NCI-H1694 (cell line): ENCODE results near the gene STX7.

ENCODE experiments used
- DNase-seq: peaks from one replicate; lab custom pipeline; 2025; lab: John Stamatoyannopoulos, UW

Gene STX7

DNA sequence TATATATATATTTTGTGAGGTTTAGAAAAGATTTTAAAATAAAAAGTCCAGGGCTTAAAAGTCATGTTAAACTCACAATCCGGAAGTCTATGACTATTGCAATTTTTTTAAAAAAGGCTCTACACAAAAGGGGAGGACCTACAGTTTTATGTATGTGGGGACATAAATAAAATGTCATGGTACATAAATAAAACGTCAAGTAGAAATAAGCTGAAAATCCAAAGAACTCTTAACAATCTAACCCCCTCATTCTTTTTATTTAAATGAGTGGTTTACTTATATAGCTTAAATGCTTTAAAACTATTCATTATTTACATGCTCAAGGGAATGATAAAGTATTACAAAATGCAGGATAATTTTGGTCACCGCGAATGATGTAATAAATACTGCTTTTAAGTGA, 36.2 kb downstream of the STX7 start:
- DNase-seq: no peak

DNA sequence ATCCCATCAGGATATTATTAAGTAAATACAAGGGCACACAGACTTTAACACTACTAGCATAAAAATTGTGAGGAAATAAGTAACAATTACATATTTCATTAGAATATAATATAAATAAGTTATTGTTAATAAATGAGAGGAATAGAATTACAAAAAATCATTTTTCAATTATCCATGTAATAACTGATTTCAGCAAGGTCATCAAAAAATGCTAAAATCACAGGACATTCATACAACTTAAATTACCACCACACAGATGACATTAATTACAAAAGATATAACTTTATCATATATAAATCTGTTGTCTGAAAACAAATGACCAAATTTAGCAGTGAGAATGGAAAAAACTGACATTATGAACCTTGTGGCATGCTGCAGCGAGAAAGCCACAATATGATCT, 37.0 kb downstream of the STX7 start:
- DNase-seq: no peak

DNA sequence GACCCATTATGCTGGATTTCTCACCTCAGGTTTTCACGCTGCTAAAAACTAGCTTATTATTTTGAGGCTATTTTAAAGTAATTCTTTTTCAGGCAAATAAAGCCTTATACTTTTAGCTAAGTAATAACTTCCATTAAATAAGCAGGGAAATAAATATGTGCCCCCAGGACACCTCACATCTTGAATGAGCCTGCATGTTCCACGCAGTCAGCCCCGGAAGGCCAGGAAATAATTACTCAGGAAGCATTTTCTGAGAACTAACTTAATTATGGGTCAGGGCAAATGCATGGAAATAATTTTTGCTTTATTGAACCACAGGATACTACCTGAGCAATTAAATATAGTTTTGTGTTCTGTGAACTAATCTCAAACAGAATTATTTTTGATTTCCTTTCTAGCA, 41.1 kb downstream of the STX7 start:
- no peak for DNase-seq

DNA sequence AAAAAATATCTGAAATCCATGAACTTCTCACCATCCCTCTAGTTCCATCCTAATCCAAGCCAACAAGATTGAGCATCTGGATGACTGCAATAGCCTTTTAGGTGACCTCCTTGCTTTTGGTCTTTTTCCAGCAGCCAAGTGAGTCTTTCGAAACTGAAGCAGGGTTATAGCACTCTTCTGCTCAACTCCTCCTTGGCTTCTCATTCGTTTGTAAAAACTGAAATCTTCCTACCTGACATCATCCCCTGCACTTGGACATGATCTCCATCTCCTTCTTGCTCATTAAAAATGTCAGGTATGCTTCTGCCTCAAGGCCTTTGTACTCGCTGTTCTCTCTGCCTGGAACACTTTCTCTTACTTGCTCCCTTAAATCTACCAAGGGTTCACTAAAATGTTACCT, 46.0 kb downstream of the STX7 start:
- DNase-seq: no peak

DNA sequence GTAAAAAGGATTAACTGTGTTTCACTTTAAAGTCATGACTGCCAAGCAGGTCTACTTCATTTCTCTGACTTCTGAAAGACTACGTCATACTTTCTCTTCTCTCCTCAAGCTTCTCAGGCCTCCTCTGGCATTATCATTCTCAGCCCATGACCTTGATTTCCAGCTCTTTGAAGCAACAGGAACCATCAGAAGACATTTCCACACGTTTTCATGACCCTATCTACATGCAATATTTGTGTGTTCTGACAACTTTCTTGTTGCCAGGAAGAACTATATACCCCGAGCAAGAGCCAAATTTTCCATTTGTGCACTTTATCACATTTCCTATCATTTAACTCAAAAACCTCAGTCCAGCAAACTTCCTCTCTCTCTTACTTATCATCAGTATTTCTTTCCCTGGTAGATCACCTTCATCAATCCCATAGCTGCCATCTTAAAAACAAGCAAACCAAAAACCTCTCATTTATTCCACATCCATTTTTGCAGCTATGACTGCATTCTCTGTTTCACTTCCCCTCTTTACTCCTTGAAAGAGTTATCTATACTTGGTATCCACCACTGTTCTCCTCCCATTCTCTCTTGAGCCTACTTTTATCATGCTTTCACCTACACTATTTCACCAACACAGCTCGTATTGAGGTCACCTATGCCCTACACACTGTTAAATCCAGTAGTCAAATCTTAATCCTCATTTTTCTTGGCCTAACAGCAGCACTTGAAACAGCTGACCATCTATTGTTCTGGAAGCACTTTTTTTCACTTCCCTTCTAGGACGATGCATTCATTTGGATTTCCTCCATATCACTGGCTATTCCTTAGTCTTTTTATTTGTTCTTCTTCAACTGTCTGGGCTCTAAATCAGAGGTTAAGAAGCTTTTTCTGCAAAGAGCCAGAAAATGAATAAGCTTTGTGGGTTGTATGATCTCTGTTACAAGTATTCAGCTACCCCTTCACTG, 47.1 kb downstream of the STX7 start:
- no peak for DNase-seq

DNA sequence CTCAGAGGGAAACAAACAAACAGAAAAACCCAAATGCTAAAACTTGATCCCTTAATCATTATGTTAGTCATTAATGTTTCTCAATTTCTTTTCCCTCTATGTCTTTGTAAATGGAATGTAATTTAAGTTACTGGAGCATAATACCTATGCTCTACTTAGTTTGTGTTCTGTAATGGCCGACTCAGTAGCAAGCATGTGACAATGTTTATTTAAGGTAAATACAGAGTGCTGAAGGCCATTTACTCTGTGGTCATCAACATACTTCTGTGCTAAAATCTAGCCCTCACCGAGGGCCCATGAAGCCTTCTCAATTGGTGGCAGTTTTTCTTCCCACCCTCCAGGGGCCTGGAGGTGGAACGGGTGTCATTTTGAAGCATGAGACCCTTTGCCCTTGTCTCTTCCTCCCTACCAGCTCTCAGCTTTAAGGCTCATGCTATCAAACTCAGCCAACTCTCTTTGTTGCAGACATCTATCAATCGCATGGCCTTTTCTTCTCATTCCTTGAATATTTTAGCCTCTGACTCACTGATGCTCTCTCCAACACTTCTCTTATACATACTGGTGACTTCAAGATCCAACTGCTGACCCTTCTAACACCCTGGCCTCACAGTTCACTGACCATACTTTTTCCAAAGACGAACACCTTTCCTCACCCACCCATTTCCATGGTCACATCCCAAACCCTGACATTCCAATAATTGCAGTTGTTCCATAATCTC, 48.2 kb downstream of the STX7 start:
- DNase-seq: no peak

DNA sequence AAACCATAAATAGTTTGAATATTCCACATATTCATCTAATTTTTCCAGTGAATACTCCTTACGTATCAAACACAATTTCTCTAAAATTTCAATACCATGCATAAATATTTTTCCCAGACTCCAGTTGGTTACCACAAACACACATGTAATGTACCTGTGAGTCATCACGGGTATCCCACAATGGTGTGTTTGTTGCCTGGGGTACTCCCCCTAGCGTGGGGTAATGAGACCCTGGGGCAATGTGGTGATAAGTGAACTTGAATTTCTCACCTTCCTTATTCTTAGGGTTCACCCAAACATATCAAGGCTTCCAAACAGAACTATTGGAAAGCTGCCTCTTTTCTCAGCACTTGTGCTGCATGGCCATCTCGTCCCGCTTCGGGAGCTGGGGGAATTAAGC, 51.0 kb downstream of the STX7 start:
- DNase-seq: no peak

DNA sequence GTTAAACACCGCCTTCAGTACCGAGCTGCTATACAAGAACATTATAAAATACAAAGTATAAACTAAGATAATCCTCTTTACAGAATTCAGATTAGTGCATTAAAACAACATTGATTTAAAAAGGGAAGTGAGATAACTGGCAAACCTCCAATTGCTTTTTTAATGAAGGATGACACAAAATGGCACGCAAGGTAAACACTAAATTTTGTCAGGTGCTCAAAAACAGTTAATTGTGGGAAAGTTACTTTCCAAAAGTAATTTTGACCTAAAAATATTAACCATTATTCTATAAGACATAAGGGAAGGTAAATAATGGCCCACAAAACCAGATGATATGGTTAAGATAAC, 53.3 kb downstream of the STX7 start:
- no peak for DNase-seq

DNA sequence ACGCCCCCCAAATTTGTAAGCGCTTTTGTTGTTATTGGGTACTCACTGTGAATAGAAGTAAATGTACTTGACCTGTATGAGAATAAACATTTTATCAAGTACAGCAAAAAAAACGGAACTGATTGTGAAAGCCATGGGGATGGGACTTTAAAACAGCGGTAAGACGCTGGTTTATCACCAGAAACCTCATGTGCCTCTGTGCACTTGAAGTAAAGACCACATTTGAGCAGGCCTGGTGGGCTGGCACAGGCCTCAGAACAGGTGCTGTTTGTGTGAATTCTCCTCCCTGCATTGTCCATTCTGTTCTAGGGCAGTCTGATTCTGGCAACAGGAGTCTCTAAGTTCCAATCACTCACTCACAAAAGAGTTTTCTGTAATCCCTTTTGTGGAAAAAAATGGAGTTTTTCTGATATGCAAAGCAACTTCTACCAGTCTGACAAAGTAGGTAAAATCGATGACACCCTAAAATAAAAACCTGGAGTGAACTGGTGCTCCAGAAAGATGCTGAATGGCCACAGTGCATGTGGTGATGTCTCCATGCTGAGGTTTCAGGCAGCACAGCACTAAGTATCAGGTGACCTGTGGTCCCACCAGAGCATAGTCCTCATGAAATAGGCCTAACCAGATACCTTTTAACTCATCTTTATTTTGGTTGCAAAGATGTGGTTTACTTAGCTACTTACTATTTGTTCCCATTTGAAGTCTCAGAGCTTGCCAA, 53.9 kb downstream of the STX7 start:
- DNase-seq: no peak

DNA sequence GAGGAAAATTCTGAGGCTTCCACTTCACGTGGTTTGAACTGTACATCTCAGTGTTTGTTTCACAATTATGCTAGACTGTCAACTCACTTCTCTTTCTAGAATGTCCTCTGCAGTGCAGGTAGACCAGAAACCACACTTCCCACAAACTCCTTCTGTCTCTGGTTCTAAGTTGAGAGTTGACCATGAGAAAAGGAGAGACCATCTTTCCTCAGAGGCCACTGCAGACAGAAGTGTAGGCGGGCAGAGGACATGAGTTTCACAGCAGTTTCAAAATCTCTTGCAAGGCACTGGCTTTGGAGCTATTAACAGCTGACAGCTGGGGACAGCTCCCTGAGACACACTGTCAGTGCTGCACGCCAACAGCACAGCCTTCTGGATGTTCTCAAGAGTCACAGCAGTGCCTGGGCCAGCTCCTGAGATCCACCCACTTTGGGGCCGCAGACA, 56.2 kb downstream of the STX7 start:
- no peak for DNase-seq

DNA sequence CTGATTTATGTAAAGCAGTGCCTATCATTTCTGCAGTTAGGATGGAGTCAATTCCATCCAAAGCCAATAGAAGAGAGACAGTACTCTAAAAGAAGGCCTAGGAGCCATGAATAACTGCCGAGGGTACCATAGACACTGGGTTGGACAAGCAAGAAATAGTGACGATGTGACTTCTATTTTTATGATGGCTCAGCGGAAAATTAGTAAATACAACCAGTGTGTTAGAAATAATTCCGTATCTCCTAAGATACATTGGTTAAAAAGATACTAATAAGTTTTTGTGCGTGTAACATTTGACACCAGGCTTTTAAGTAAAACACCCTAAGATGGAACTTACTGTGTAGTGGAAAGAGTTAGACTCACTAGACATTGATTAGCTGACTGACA, 66.1 kb downstream of the STX7 start:
- no peak for DNase-seq

DNA sequence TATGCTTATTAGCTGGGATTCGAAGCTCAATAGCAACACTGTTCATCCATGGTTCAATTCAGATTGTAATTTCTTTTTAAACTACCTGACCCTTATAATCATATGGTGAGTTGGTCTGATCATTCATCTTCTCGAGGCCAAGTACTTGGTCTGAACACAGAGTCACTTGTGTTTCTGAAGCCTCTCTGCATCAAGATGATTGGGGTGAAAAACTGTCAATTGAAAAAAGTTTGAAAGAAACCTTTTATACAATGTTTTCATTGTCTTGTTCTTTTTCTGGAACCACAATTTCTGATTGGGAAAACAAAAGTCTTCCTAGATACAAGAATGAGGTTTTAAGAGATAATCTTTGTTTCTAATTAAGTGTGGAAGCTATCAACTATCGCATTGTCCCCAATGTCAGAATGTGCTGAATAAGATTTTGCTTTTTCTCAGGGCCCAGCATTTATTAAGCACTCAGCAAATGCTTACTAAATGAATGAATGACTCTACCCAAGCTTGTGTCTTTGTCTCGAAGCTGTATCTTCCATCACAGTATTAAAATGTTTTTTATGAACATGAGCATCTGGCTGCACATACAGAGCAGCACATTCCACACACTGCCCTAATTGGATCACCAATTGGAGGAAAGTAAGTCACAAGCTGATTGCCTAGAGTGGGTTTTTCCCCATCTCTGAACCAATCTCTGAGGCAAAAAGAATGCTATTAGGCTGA, 66.6 kb downstream of the STX7 start:
- no peak for DNase-seq

DNA sequence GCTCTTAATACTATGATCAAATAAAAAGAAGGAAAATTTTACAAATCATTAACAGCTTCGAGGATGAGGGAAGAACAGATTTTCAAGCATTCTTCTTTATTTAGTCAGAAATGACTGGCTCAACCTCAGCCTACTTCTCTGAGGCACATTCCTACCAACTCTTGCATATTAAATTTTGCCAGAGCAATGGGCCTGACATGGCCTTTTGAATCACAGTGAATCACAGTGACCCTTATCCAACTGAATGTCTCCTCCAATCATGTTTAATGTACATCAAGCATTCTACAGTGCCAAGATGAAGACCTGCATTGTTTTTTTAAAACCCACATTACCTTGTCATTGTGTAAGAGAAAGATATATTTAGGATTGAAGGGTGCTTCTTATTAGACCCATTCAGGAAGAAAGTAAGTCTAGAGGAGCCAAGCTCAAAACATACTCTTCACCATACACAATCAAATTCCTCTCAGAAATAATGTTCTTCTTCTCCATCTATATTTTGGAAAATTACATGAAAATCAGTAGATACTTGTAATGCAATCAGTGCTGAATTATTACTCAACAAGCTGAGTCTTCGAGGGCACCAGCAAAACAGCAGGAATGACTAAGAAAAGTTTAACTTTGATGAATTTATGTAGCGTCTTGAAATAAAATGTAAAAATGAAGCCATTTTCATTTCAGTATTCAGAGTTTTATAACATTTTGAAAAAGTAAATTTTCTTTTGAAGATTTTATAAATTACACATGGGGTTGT, 67.5 kb downstream of the STX7 start:
- DNase-seq: no peak

DNA sequence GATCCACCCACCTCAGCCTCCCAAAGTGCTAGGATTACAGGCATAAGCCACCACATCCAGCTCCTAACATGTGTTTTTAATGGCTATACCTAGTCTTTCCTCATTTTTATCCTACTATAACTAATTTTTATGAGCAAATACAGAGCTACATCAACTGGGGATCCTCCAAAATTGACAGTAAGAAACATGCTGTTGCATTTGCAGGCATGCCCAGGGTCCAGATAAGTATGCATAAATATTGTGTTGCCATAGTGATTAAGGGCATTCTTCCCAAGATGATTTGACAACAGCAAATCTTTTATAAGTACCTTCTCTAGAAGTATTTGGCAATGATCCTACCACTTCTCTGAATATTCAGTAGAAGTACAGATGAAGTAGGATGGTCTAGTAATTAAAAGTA, 69.7 kb downstream of the STX7 start:
- no peak for DNase-seq

DNA sequence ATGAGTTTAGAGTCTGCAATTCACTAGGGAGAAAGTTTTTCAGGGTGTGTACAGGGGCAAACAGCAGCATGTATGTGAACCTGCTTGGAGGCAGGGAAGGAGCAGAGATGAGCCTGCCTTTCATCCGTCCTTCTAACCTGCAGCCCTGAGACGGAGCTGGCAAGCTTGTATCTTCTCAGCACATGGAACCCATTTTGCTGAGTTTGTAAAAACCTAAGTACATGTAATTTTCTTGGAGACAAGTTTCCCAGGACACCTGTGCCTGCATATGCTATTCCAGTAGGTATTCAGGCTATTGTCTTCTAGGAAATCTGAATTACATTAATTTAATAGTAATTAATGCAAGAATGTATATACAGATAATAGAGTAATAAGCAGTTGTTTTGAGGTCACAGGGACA, 82.8 kb downstream of the STX7 start:
- no peak for DNase-seq

DNA sequence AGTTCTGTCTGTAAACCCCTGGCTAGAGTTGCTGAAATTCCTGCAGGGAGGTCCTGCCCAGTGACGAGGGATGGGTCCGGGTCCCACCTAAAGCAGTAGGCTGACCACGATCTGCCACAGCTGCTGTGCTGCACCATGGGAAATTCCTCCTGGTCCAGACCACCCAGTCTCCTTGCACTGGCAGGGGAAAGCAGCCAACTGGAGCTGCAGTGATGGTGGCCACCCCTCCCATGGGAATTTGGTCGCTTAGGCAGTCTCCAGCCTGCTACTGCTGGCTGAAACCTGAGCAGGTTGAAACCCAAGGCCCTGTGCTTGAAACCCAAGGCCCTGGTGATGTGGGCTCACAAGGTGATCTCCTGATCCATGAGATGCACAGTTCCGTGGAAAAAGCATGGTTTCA, 87.7 kb downstream of the STX7 start:
- DNase-seq: no peak

DNA sequence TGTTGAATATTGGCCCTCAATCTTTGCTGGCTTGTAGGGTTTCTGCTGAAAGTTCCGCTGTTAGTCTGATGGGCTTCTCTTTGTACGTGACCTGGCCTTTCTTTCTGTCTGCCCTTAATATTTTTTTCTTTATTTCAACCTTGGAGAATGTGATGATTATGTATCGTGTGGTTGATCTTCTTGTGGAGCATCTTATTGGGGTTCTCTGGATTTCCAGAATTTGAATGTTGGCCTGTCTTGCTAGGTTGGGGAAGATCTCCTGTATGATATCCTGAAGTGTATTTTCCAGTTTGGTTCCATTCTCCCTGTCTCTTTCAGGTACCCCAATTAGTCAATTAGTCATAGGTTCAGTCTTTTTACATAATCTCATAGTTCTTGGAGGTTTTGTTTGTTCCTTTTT, 89.1 kb downstream of the STX7 start:
- DNase-seq: no peak

DNA sequence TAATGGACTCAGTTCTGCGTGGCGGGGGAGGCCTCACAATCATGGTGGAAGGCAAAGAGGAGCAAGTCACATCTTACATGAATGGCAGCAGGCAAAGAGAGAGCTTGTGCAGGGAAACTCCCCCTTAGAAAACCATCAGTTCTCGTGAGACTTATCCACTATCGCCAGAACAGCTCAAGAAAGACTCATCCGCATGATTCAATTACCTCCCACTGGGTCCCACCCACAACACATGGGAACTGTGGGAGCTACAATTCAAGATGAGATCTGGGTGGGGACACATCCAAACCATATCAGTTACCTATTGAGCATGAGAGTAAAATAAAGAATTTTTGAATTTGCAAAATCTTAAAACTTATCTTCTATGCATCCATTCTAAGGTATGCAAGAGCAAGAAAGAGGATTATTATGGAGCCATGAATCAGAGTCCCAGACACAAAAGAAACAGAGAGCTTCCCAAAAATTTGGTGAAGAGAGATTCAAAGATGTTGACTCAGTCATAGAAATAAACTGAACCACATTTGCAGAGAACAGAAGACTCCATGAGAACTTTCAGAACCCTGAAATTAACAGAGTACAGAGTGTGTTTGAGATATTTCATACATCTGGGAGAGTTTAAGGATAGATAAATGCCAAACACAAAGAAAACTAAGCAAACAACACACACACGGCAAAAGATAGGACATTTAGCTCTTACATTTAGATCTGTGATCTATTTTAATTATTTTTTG, 94.5 kb downstream of the STX7 start:
- no peak for DNase-seq

DNA sequence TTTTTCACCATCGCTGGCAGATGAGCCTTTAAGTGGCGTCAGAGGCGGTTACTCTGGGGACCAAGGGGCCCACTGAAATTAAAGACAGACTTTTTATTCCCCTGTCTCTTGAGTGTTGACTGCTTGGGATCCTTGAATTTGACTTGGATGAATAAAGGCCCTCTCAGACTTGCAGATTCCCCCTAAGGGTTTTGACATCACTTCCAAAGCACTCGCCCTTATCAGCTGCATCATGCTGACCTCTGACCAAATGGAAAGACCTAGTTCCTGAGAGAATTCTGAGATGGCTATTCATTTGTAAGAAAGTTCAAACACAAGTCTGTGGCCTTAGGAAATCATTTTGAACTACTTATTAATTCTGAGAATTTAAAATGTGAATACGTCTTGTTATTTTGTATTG, 98.2 kb downstream of the STX7 start:
- DNase-seq: no peak

DNA sequence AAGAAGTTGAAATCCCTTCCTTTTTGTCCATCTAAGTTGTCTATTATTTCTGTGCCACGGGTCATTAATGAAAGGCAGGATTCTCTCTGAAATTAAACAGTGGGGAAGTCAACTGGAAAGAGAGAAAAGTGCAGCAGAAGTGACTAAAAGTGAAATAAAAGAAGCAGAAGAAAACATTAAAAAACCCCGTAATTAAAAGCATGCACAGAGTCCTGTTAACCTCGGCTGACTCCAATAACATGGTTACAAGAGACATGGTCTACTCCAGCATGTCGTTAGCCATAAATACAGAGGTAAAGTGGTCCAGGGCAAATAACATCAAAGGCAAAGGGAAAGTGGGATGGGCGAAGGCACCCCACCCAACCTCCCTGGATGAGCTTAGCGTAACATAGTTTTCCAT, 98.6 kb downstream of the STX7 start:
- DNase-seq: no peak

DNA sequence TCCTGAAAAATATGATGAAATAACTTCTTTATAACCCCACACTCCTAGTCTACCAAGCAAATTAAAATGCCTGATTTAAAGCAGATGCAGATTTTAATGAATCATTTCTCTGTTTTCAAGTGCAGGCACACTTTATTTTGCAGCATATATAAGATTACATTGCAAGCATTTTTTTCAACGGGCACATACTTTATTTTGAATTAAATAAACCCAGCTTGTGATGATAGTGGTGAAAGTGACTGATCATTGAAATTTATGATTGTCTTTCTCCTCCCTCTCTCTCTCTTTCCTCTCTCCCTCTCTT, 99.5 kb downstream of the STX7 start:
- no peak for DNase-seq
